Measurements from ENCODE around the gene TM7SF2. TPM values are rescaled to one million over a fixed set of nuclear protein-coding genes. Genes with fewer than 3 reads are reported as not detected.

Gene TM7SF2
- total RNA-seq, 1 donor from 2014 or later = 56.7 TPM

GRCh38 chr11:65125197-65126056 lies 13.8 kb downstream of the TM7SF2 start:
- intact Hi-C loops (cut with micrococcal nuclease) = no loop called here
- no peak for DNase-seq
- Histone ChIP-seq H3K27me3 (ENCODE audit: low read depth) (no peaks in the 10 kb centered on the region), H3K36me3 (peaks cover 73% of the 10 kb centered on the region), H3K9me3 (replicated peaks) (no peaks in the 10 kb centered on the region), H3K4me3 (no peak overlapping the region), H3K27ac (replicated peaks) (no peak overlapping the region), H3K4me1 (peaks cover 29% of the 10 kb centered on the region)
- no peak for TF ChIP-seq CTCF (IDR thresholded peaks at IDR 0.05; ENCODE audit: borderline replicate concordance)

GRCh38 chr11:65126624-65127274 lies 15.1 kb downstream of the TM7SF2 start:
- no peak for DNase-seq

GRCh38 chr11:65127473-65128181 lies 16.0 kb downstream of the TM7SF2 start:
- no peak for DNase-seq
- Histone ChIP-seq H3K4me3 (no peak overlapping the region), H3K27ac (replicated peaks) (no peak overlapping the region), H3K36me3 (peaks cover 87% of the 10 kb centered on the region), H3K4me1 (peaks cover 15% of the 10 kb centered on the region), H3K27me3 (ENCODE audit: low read depth) (no peaks in the 10 kb centered on the region), H3K9me3 (replicated peaks) (no peaks in the 10 kb centered on the region)
- no peak for TF ChIP-seq CTCF (IDR thresholded peaks at IDR 0.05; ENCODE audit: borderline replicate concordance)
- intact Hi-C loops (cut with micrococcal nuclease) = no loop called here

More at GRCh38 chr11:65126624-65127274, 15.1 kb downstream of the TM7SF2 start:
- no peaks in the 10 kb centered on the region for H3K27me3 ChIP-seq (ENCODE audit: low read depth)
- no peak for TF ChIP-seq CTCF (IDR thresholded peaks at IDR 0.05; ENCODE audit: borderline replicate concordance)
- peaks cover 16% of the 10 kb centered on the region for H3K4me1 ChIP-seq
- H3K36me3 ChIP-seq = peaks cover 78% of the 10 kb centered on the region
- no peak overlapping the region for H3K27ac ChIP-seq (replicated peaks)
- H3K9me3 ChIP-seq (replicated peaks) = no peaks in the 10 kb centered on the region
- H3K4me3 ChIP-seq = no peak overlapping the region
- intact Hi-C loops (cut with micrococcal nuclease) = no loop called here

- Histone ChIP-seq H3K9me3 (replicated peaks) (no peaks in the 10 kb centered on the region), H3K36me3 (peaks cover 91% of the 10 kb centered on the region), H3K4me3 (no peak overlapping the region), H3K27me3 (ENCODE audit: low read depth) (no peaks in the 10 kb centered on the region), H3K27ac (replicated peaks) (no peak overlapping the region), H3K4me1 (peaks cover 15% of the 10 kb centered on the region)
- intact Hi-C loops (cut with micrococcal nuclease) = no loop called here
- no peak for TF ChIP-seq CTCF (IDR thresholded peaks at IDR 0.05; ENCODE audit: borderline replicate concordance)
- no peak for DNase-seq
Observed at GRCh38 chr11:65128182-65129145, 16.8 kb downstream of the TM7SF2 start.
